ENCODE data around the gene NRIP1. TPM values are rescaled to one million over a fixed set of nuclear protein-coding genes. Genes with fewer than 3 reads are reported as not detected.

The NRIP1 gene
- polyA plus RNA-seq, 3 donors: 4.3 to 28.2 (median 23.5) TPM

DNA sequence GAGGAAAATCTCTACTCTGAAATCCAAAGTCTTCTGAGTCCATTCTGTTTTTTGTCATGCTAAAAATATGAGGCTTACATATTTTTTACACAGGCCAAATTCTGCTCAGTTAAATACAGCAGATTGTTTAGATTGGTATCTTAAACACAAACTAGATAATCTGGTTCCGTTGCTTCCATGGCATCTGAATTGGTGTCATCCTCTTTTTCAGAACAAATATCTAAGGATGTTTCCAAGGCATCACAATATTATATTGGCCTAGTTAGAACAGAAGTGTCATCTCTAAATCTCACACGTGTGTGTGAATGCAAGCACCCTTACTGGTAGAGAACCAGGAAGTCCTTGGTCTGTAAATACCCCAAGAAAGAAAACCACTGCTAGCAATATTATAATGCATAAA is 151.2 kb downstream of the NRIP1 start:
- DNase-seq: no peak
- peaks cover 0 to 14% (median 4%) of the 10 kb centered on the region in 7 donors for H3K9me3 Mint-ChIP-seq
- TF ChIP-seq, protein P1, sequence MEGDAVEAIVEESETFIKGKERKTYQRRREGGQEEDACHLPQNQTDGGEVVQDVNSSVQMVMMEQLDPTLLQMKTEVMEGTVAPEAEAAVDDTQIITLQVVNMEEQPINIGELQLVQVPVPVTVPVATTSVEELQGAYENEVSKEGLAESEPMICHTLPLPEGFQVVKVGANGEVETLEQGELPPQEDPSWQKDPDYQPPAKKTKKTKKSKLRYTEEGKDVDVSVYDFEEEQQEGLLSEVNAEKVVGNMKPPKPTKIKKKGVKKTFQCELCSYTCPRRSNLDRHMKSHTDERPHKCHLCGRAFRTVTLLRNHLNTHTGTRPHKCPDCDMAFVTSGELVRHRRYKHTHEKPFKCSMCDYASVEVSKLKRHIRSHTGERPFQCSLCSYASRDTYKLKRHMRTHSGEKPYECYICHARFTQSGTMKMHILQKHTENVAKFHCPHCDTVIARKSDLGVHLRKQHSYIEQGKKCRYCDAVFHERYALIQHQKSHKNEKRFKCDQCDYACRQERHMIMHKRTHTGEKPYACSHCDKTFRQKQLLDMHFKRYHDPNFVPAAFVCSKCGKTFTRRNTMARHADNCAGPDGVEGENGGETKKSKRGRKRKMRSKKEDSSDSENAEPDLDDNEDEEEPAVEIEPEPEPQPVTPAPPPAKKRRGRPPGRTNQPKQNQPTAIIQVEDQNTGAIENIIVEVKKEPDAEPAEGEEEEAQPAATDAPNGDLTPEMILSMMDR (IDR thresholded peaks at IDR 0.05): no peak
- Histone ChIP-seq H3K27me3 (ENCODE audit: control insufficient read depth in 2 of 2, insufficient read depth in 2 of 2, low read length in 2 of 2) (no peaks in the 10 kb centered on the region), H3K4me2 (replicated peaks; ENCODE audit: extremely low read depth, low read length, poor library complexity, severe bottlenecking) (no peak overlapping the region), H3K9me3 (replicated peaks in 1 of 2; ENCODE audit: control insufficient read depth in 1 of 2, insufficient read depth in 1 of 2, low read length in 2 of 2) (peaks cover 4 to 19% of the 10 kb centered on the region in 2 donors), H3K9ac (ENCODE audit: insufficient read depth, low read length, poor library complexity, severe bottlenecking) (no peak overlapping the region), H3K4me1 (ENCODE audit: control insufficient read depth in 1 of 2, insufficient read depth in 2 of 2, low read length in 2 of 2) (no peaks in the 10 kb centered on the region), H3K36me3 (replicated peaks in 1 of 2; ENCODE audit: control insufficient read depth in 1 of 2, insufficient read depth in 2 of 2, low read length in 2 of 2) (no peaks in the 10 kb centered on the region), H2AFZ (ENCODE audit: insufficient read depth, low read depth, low read length, poor library complexity, severe bottlenecking) (no peak overlapping the region), H3K79me2 (ENCODE audit: insufficient read depth, low read length) (no peaks in the 10 kb centered on the region), H3K27ac (ENCODE audit: low read depth in 1 of 2, low read length in 2 of 2) (no peak overlapping the region), H4K20me1 (ENCODE audit: insufficient read depth, low read length) (no peaks in the 10 kb centered on the region), H3K4me3 (replicated peaks in 1 of 3; ENCODE audit: low read depth in 2 of 3, low read length in 3 of 3) (no peak overlapping the region)
- H3K4me1 Mint-ChIP-seq: no peaks in the 10 kb centered on the region
- H3K27ac Mint-ChIP-seq: no peak overlapping the region
- H3K27me3 Mint-ChIP-seq (ENCODE audit: low read depth in 3 of 3): no peaks in the 10 kb centered on the region
- intact Hi-C loops (cut with micrococcal nuclease): no loop called here
- no peak overlapping the region for H3K4me3 Mint-ChIP-seq
- H3K36me3 Mint-ChIP-seq: no peaks in the 10 kb centered on the region
- WGBS (ENCODE audit: insufficient coverage): 100% methylated on average over 1 of the region's 2 CpGs

DNA sequence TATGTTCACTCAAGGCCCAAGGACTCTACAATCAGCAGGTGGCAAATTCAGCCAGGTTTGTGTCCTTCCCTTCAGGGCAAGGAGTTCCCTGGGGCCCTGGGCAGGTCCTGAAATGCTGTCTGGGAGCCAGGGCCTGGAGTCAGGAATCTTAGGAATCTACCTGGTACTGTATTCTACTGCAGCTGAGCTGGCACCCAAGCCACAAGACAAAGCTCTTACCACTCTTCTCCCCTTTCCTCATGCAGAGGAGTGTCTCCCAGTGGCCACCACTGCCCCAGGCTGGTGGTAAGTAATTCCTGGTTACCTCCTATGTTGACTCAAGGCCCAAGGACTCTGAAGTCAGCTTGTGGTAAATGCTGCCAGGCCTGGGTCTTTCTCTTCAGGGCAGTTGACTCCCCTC is 153.4 kb downstream of the NRIP1 start:
- H3K9me3 ChIP-seq (replicated peaks in 1 of 2; ENCODE audit: control insufficient read depth in 1 of 2, insufficient read depth in 1 of 2, low read length in 2 of 2): peaks cover 4 to 19% of the 10 kb centered on the region in 2 donors
- H3K4me1 ChIP-seq (ENCODE audit: control insufficient read depth in 1 of 2, insufficient read depth in 2 of 2, low read length in 2 of 2): no peaks in the 10 kb centered on the region
- H3K9me3 Mint-ChIP-seq: peaks cover 0 to 11% (median 5%) of the 10 kb centered on the region in 7 donors
- H3K27ac Mint-ChIP-seq: peak overlapping the region in 1 of 7 donors; percentile 24
- no peak overlapping the region for H3K9ac ChIP-seq (ENCODE audit: insufficient read depth, low read length, poor library complexity, severe bottlenecking)
- no peaks in the 10 kb centered on the region for H4K20me1 ChIP-seq (ENCODE audit: insufficient read depth, low read length)
- H3K4me1 Mint-ChIP-seq: no peaks in the 10 kb centered on the region
- no peaks in the 10 kb centered on the region for H3K36me3 ChIP-seq (replicated peaks in 1 of 2; ENCODE audit: control insufficient read depth in 1 of 2, insufficient read depth in 2 of 2, low read length in 2 of 2)
- intact Hi-C loops (cut with micrococcal nuclease): no loop called here
- no peak for DNase-seq
- no peak overlapping the region for H3K4me2 ChIP-seq (replicated peaks; ENCODE audit: extremely low read depth, low read length, poor library complexity, severe bottlenecking)
- no peaks in the 10 kb centered on the region for H3K79me2 ChIP-seq (ENCODE audit: insufficient read depth, low read length)
- no peak overlapping the region for H2AFZ ChIP-seq (ENCODE audit: insufficient read depth, low read depth, low read length, poor library complexity, severe bottlenecking)
- H3K4me3 Mint-ChIP-seq: no peak overlapping the region
- H3K4me3 ChIP-seq (replicated peaks in 1 of 3; ENCODE audit: low read depth in 2 of 3, low read length in 3 of 3): no peak overlapping the region
- H3K27me3 ChIP-seq (ENCODE audit: control insufficient read depth in 2 of 2, insufficient read depth in 2 of 2, low read length in 2 of 2): no peaks in the 10 kb centered on the region
- H3K27ac ChIP-seq (ENCODE audit: low read depth in 1 of 2, low read length in 2 of 2): no peak overlapping the region
- no peaks in the 10 kb centered on the region for H3K36me3 Mint-ChIP-seq
- H3K27me3 Mint-ChIP-seq (ENCODE audit: low read depth in 3 of 3): peaks cover 0 to 1% (median 0%) of the 10 kb centered on the region in 3 donors
- TF ChIP-seq, protein P1 (IDR thresholded peaks at IDR 0.05): no peak

All from CD14-positive monocyte (primary cell).